Measurements from ENCODE around the gene WDR55. TPM values are rescaled to one million over a fixed set of nuclear protein-coding genes. Genes with fewer than 3 reads are reported as not detected.
A peak's percentile ranks its signal among the peaks of the same experiment; 100 is the strongest.

Gene WDR55
- total RNA-seq, 2 experiments from 2014 or later = 23.9 to 34.2 TPM

DNA sequence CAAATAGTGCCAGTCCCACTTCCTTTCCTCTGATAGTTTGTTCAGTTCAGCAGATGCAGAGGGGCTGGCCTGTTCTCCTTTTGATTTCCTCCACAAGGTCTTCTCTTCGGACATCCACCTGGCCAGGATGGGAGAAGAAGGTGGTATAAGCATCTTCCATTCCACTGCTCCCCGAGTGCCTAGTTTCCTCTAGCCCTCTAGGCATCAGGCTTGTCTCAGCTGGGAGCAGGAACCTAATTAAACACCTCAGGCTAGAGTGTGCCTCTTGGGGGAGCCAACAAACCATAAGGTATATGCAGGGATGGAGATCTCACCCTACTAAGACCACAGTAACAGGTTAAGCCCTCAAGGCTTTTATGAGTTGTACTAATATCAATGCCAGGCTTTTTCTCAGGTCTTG is 9.5 kb downstream of the WDR55 start:
- Histone ChIP-seq H3K9me3 (ENCODE audit: low read length) (no peaks in the 10 kb centered on the region), H3K36me3 (ENCODE audit: insufficient read depth, low read length) (peaks cover 91% of the 10 kb centered on the region), H2AFZ (ENCODE audit: low read length) (no peak overlapping the region), H4K20me1 (ENCODE audit: insufficient read depth, low read length) (no peaks in the 10 kb centered on the region), H3K4me2 (ENCODE audit: low read length) (no peak overlapping the region), H3K4me1 (ENCODE audit: insufficient read depth, low read length, poor library complexity, severe bottlenecking) (no peaks in the 10 kb centered on the region), H3K4me3 (ENCODE audit: low read depth, low read length, poor library complexity, severe bottlenecking) (no peak overlapping the region), H3K79me2 (ENCODE audit: insufficient read depth, low read depth, low read length) (no peaks in the 10 kb centered on the region), H3K27ac (ENCODE audit: low read depth, low read length, poor library complexity, severe bottlenecking) (no peak overlapping the region), H3K9me2 (ENCODE audit: insufficient read depth, low read length) (no peaks in the 10 kb centered on the region)
- ChIA-PET POLR2A (interaction anchor here (1.0 to 1.3 kb wide), 2 partner anchors 20 to 26 kb away, joined by 3 read pairs; partner anchors contain the start of gene ZMAT2), CTCF (ENCODE audit: unreplicated experiment) (no interaction called here)
- intact Hi-C loops (cut with micrococcal nuclease; ENCODE audit: unreplicated experiment) = no loop called here
- TF ChIP-seq, protein P1, sequence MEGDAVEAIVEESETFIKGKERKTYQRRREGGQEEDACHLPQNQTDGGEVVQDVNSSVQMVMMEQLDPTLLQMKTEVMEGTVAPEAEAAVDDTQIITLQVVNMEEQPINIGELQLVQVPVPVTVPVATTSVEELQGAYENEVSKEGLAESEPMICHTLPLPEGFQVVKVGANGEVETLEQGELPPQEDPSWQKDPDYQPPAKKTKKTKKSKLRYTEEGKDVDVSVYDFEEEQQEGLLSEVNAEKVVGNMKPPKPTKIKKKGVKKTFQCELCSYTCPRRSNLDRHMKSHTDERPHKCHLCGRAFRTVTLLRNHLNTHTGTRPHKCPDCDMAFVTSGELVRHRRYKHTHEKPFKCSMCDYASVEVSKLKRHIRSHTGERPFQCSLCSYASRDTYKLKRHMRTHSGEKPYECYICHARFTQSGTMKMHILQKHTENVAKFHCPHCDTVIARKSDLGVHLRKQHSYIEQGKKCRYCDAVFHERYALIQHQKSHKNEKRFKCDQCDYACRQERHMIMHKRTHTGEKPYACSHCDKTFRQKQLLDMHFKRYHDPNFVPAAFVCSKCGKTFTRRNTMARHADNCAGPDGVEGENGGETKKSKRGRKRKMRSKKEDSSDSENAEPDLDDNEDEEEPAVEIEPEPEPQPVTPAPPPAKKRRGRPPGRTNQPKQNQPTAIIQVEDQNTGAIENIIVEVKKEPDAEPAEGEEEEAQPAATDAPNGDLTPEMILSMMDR (conservative IDR thresholded peaks at IDR 0.05; ENCODE audit: low read length) = no peak
- no peak for TF ChIP-seq EZH2phosphoT487 (IDR thresholded peaks at IDR 0.05; ENCODE audit: borderline replicate concordance, low read depth, low read length)
- TSS peak; percentile 78 for BruUV-seq (replicated peaks)
- DNase-seq (ENCODE audit: low spot score) = no peak

DNA sequence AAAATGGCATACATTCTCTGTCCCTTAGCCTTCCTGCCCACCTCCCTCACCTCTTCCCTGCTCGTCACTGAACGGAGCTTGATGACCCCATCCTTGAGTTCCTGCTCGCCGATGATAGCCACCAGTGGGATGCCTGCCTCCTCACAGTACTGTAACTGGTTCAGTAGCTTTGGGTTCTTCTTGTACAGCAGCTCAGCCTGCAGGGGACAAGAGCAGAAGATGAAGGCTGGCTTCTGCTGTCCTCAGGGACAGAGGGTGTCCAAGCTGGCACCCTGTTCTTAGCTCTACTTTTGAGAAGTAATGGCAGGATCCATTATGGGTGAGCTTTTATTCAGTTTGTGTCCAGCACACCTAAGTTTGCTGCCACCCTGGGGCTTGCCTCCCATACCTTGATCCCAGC is 9.9 kb downstream of the WDR55 start:
- H3K9me2 ChIP-seq (ENCODE audit: insufficient read depth, low read length) = no peaks in the 10 kb centered on the region
- no TSS peak for BruUV-seq (replicated peaks)
- ChIA-PET POLR2A (interaction anchor here (0.7 to 1.3 kb wide), 4 partner anchors 20 to 1386 kb away, joined by 3 to 6 read pairs (median 3); partner anchors contain the start of gene ZMAT2), CTCF (ENCODE audit: unreplicated experiment) (no interaction called here)
- intact Hi-C loops (cut with micrococcal nuclease; ENCODE audit: unreplicated experiment) = no loop called here
- no peak overlapping the region for H3K27ac ChIP-seq (ENCODE audit: low read depth, low read length, poor library complexity, severe bottlenecking)
- no peaks in the 10 kb centered on the region for H3K4me1 ChIP-seq (ENCODE audit: insufficient read depth, low read length, poor library complexity, severe bottlenecking)
- TF ChIP-seq, protein P1 (conservative IDR thresholded peaks at IDR 0.05; ENCODE audit: low read length) = no peak
- no peak for TF ChIP-seq EZH2phosphoT487 (IDR thresholded peaks at IDR 0.05; ENCODE audit: borderline replicate concordance, low read depth, low read length)
- no peaks in the 10 kb centered on the region for H3K9me3 ChIP-seq (ENCODE audit: low read length)
- H3K79me2 ChIP-seq (ENCODE audit: insufficient read depth, low read depth, low read length) = no peaks in the 10 kb centered on the region
- no peaks in the 10 kb centered on the region for H4K20me1 ChIP-seq (ENCODE audit: insufficient read depth, low read length)
- no peak overlapping the region for H3K4me2 ChIP-seq (ENCODE audit: low read length)
- H2AFZ ChIP-seq (ENCODE audit: low read length) = no peak overlapping the region
- H3K36me3 ChIP-seq (ENCODE audit: insufficient read depth, low read length) = peaks cover 91% of the 10 kb centered on the region
- no peak for DNase-seq (ENCODE audit: low spot score)
- no peak overlapping the region for H3K4me3 ChIP-seq (ENCODE audit: low read depth, low read length, poor library complexity, severe bottlenecking)

DNA sequence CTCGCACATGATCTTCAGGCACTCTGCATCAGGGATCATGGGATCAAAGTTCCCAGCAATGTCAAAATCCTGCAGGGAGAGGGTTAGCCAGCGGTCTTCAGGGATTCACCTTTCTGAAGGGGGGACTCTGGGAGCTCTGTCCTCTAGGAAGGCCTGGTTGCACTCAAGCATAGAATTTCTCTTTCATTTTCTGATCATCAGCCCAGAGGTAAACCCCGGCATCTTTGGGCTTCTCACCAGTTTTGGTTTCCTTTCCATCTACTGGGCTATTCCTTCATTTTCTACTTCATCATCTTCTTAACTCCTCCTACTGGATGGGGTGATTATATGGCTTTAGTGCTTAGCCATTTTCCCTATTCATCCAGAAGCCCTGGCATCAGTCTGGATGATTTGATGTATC is 13.2 kb downstream of the WDR55 start:
- H3K4me2 ChIP-seq (ENCODE audit: low read length) = no peak overlapping the region
- no peaks in the 10 kb centered on the region for H3K9me3 ChIP-seq (ENCODE audit: low read length)
- H3K4me1 ChIP-seq (ENCODE audit: insufficient read depth, low read length, poor library complexity, severe bottlenecking) = no peaks in the 10 kb centered on the region
- H4K20me1 ChIP-seq (ENCODE audit: insufficient read depth, low read length) = no peaks in the 10 kb centered on the region
- TF ChIP-seq, protein P1 (conservative IDR thresholded peaks at IDR 0.05; ENCODE audit: low read length) = no peak
- no peak for TF ChIP-seq EZH2phosphoT487 (IDR thresholded peaks at IDR 0.05; ENCODE audit: borderline replicate concordance, low read depth, low read length)
- POLR2A ChIA-PET = no interaction called here
- H3K79me2 ChIP-seq (ENCODE audit: insufficient read depth, low read depth, low read length) = no peaks in the 10 kb centered on the region
- H3K27ac ChIP-seq (ENCODE audit: low read depth, low read length, poor library complexity, severe bottlenecking) = no peak overlapping the region
- no peaks in the 10 kb centered on the region for H3K9me2 ChIP-seq (ENCODE audit: insufficient read depth, low read length)
- no peak overlapping the region for H2AFZ ChIP-seq (ENCODE audit: low read length)
- CTCF ChIA-PET (ENCODE audit: unreplicated experiment) = no interaction called here
- no peak for DNase-seq (ENCODE audit: low spot score)
- H3K36me3 ChIP-seq (ENCODE audit: insufficient read depth, low read length) = peaks cover 84% of the 10 kb centered on the region
- intact Hi-C loops (cut with micrococcal nuclease; ENCODE audit: unreplicated experiment) = no loop called here
- H3K4me3 ChIP-seq (ENCODE audit: low read depth, low read length, poor library complexity, severe bottlenecking) = no peak overlapping the region
- BruUV-seq (replicated peaks) = no TSS peak
